GM19463 (cell line): ENCODE measurements around the gene C19orf38.

ENCODE experiments used
- ATAC-seq: cut with Tn5 transposase; IDR thresholded peaks from one replicate; pipeline ENCODE4 v1.9.1; 2021; ENCODE audit warnings: mild to moderate bottlenecking, moderate library complexity; ENCODE audit not compliant: unreplicated experiment

The C19orf38 gene

DNA sequence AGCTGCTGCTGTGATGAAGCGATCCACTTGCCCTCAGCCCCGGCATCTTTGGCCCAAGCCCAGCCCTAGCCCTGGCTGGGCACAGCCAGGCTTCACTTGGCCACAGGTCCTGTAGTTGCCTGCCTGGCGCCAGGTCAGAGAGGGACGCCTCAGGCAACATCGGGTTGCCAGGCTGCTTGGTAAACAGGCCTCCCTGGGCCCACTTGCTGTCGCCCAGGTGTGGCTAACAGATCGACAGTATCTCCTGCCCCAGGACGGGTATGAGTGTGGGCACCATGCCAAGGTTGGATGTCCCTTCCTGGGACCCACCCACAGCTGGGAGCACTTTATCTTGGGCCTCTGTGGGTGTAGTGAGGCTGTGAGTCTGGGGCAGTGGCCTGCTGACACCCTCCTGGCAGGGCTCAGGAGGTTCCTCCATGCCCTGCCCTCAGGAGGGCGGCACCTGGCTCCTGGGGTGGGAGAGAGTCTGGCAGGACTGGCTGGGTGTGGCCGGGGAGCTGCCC, 51.0 kb downstream of the C19orf38 start:
- ATAC-seq, result no peak

DNA sequence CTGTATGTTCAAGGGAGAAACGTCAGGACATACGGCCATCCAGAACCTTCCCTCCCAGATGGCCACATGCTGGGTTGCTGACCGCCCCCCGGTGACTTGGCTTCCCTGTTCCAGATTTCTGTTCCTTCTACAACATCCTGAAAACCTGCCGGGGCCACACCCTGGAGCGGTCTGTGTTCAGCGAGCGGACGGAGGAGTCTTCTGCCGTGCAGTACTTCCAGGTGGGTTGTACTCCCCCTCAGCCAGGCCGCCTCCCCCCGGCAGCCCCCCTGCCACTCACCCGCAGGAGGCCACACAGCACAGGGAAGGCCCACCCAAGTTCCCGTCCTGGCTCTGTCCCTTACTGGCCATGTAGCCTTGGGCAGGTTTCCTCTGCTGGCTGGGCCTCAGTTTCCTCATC, 59.7 kb downstream of the C19orf38 start:
- ATAC-seq, result no peak

DNA sequence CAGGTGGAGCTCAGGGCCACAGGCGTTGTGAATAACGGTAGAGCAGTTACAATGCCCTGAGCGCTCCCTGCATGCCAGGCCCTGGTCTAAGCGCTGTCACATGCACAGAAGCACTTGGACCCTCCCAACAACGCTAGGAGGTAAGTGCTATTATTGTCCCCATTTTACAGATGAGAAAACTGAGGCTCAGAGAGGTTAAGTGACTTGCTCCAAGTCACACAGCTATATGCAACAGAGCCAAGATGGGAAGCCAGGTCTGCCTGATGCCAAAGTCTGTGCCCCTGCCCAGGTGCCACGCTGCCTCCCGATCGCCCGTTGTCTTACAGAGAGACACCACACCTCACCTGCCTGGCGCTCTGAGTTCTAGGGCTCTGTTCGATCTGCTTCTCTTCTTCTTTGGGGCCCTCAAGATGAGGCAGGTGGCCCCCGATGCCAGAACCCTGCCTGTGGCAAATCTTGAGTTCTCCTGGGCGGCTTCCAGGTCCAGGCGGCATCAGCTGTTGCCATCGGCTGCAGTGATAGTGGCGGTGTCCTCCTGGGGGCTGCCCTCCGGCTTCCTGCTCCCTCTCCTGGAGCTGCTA, 60.3 kb downstream of the C19orf38 start:
- ATAC-seq, result no peak

DNA sequence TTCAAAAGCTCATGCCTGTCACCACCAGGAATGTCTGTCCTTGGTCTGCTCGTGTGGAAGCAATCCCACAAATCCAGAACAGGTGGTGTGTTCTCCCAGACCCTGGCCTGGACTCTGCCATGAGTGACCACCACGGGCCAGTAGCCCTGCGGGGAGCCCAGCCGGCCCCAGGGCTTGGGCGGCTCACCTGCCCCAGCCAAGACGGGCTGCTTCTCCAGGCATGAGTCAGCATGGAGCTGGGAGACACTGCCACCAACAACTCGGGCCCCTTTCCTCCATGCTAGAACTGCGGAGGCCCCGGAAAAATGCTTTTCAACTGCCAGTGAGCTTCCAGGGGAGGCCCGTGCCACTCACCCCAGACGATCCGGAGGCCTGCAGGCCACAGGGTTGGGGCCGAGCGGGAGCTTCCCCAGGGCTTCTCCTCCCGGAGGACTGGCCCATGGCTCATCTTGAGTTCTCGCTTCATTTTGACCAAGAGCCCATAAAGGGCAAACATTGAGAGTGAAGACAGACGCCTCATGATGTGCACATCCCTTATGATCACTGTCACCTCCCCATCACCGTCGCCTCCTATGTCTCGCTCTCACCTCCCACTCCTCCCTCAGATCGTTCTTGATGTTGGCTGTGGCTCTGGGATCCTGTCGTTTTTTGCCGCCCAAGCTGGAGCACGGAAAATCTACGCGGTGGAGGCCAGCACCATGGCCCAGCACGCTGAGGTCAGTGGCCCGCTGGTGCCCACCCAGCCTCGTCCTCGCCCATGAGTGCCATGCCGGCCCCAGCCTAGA, 63.6 kb downstream of the C19orf38 start:
- no peak for ATAC-seq

- no peak for ATAC-seq
Observed at GRCh38 chr19:10912619-10913018, 64.4 kb downstream of the C19orf38 start.

DNA sequence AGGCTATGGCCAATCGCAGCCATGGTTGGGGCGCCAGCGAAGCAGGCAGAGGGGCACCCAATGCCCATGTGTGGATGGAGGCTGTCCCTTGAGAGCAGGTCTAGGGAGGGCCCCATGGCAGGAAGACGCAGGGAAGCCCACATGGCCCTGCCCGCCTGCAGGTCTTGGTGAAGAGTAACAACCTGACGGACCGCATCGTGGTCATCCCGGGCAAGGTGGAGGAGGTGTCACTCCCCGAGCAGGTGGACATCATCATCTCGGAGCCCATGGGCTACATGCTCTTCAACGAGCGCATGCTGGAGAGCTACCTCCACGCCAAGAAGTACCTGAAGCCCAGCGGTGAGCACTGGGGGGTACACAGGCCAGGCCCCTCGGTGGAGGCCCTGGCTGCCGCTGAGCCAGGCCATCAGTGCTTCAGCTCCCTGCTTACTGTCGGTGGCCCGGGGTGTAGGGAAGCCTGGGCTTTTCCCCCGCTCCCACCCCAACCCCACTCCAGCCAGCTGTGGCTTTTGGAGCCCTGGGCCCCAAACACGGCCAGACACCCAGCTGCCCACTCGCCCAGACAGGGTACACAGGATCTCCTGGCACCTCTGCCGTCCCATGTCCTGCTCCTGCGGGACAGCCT, 65.6 kb downstream of the C19orf38 start:
- no peak for ATAC-seq

DNA sequence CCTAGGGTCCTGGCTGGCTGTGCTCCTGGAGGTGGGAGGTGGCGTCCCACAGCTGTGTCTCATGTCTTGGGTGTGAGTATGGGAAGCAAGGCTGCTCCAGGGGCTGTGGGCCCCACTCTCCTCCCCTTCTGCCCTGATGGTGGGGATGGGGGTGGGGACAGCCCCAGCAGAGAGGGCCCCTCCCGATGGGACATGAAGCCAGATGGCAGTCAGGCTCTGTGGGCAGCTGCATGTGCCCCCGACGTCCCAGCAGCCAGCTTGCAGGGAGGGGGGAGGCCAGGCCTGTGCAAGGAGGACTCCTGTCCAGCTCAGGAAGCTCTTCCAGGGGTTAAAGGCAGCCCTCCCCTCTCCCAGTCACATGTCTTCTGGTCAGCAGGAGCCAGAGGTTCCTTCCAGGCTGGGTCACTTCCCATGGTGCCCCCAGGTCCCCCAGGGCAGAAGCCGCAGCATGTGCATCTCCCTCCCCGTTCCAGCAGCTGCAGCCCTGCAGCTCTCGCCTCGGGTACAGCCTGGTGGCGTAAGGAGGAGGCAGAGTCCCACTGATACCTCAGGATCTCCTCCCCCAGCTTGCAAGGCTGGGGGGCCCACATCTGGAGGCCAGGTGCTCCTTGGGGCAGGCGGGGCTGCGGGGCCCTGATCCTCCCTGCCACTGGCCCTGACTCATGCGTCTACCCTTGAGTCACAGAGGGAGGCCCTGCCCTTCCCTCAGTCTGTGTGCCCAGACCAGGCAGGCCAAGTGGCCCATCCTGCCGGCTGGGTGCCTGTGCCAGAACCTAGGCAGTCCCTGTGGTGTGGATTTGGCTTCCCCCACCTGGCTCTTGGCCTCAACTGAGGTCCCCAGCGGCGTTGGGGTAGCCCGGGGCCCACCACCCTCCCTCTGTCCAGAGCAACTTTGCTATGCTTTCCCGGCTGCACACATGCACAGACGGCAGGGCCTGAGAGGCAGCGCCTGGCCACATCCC, 67.2 kb downstream of the C19orf38 start:
- ATAC-seq, result no peak

GRCh38 chr19:10916602-10917001, 68.4 kb downstream of the C19orf38 start:
- no peak for ATAC-seq

- no peak for ATAC-seq
Observed at GRCh38 chr19:10918359-10918758, 70.1 kb downstream of the C19orf38 start.
